ENCODE measurements around the gene KCP. TPM values are rescaled to one million over a fixed set of nuclear protein-coding genes. Genes with fewer than 3 reads are reported as not detected.

Gene KCP
- total RNA-seq, 4 donors from 2014 or later: 0.07 to 0.68 (median 0.21) TPM; not detected in 1

- intact Hi-C loops (cut with DNase I; ENCODE audit: low total_unique reads): no loop called here
- WGBS, 2 donors: 70% methylated on average over 13 of the region's 13 CpGs
- TF ChIP-seq POLR2A (IDR thresholded peaks at IDR 0.05): no peak
- TF ChIP-seq CTCF (IDR thresholded peaks at IDR 0.05): no peak
- no peak for DNase-seq (ENCODE audit: low spot score in 2 of 2)
- no peak overlapping the region for H3K4me3 ChIP-seq (ENCODE audit: low read depth, poor library complexity, severe bottlenecking)
These were observed 38.1 kb downstream of the KCP start for GRCh38 chr7:128872394-128872824.

DNA sequence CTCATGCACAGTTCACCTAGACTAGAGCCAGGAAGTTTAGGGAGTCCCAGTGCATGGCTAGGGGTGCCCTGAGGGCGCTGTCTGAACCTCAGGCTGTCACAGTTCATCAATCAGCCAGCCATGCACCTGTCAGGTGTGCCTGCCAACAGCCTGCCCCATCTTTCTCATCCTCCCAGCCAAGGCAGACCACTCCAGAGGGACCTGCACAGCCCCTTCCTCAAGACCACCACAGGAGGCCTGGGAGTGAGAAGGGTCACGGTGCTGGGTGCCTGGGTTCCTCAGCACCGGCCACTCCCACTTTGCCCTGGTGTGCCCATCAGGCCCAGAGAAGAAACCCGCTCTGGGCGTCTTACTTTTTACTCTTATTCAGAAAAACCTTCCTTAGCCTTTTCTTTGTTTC, 39.5 kb downstream of the KCP start:
- intact Hi-C loops (cut with DNase I; ENCODE audit: low total_unique reads): no loop called here
- WGBS, 2 donors: 96 to 98% methylated on average over 5 of the region's 5 CpGs
- DNase-seq (ENCODE audit: low spot score in 2 of 2): no peak
- no peak overlapping the region for H3K4me3 ChIP-seq (ENCODE audit: low read depth, poor library complexity, severe bottlenecking)
- TF ChIP-seq POLR2A (IDR thresholded peaks at IDR 0.05) (no peak), CTCF (IDR thresholded peaks at IDR 0.05) (no peak)

DNA sequence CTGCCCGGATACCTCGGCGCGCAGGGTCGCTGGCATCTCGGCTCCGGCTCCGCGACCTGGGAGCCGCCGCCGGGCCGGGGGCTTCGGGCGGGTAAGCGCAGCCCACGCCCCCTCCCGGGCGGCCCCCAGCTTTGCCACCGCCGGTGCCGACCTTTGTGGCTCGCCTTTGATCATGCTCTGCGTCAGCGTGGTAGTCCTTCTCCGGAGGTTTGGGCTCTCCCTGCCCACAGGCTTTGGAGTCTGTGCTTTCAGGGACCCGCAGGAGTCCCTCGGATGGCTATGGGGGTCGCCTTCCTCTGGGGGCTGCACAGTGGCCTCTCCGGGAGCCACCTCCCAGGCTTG, 40.6 kb downstream of the KCP start:
- TF ChIP-seq CTCF (IDR thresholded peaks at IDR 0.05) (no peak), POLR2A (IDR thresholded peaks at IDR 0.05) (no peak)
- 37 to 51% methylated on average over 4 to 5 of the region's 30 CpGs for WGBS, 2 donors
- intact Hi-C loops (cut with DNase I; ENCODE audit: low total_unique reads): no loop called here
- no peak for DNase-seq (ENCODE audit: low spot score in 2 of 2)
- peak overlapping the region; percentile 38 for H3K4me3 ChIP-seq (ENCODE audit: low read depth, poor library complexity, severe bottlenecking)

DNA sequence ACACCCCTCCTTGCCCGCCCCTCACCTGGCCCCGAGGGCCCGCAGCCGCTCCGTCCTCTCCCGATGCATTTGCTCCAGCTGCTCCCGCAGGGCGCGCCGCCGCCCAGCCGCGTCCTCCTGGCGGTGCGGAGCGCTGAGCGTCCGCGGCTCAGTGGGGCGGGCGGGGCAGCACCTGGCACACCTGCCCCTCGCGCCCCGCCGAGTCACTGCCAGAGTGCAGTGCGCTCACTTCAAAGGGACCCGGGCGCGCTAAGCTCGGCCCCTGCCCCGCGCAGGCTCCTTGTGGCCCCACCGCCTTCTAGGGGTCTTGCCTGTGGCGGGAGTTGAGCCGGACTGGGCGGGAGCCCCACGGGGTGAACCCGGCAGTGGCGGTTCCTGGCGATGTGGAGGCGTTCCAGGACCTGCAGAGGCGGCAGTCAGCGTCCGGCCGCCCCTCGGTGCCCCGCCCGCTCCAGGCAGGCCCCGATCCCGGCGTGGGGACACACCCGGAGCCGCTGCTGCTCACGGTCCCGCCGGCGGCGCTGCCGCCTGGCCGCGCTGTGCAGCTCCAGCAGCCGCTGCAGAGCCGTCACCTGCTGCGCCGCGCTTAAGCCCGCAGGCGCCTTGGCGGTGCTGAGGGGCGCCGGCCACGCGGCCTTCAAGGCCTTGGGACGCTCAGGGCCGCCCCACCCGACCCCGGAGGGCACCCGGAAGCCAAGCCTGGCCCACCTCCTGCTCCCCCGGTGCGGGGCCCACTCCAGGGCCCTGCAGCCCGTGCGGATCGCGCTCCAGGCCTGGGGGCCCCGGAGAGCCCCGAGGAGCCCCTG, 41.2 kb downstream of the KCP start:
- TF ChIP-seq CTCF (IDR thresholded peaks at IDR 0.05) (no peak), POLR2A (IDR thresholded peaks at IDR 0.05) (no peak)
- H3K4me3 ChIP-seq (ENCODE audit: low read depth, poor library complexity, severe bottlenecking): peak overlapping the region; percentile 38
- intact Hi-C loops (cut with DNase I; ENCODE audit: low total_unique reads): no loop called here
- 0 to 3% methylated on average over 3 to 25 of the region's 86 CpGs for WGBS, 2 donors
- DNase-seq (ENCODE audit: low spot score in 2 of 2): peak in 1 of 2 donors; percentile 91

DNA sequence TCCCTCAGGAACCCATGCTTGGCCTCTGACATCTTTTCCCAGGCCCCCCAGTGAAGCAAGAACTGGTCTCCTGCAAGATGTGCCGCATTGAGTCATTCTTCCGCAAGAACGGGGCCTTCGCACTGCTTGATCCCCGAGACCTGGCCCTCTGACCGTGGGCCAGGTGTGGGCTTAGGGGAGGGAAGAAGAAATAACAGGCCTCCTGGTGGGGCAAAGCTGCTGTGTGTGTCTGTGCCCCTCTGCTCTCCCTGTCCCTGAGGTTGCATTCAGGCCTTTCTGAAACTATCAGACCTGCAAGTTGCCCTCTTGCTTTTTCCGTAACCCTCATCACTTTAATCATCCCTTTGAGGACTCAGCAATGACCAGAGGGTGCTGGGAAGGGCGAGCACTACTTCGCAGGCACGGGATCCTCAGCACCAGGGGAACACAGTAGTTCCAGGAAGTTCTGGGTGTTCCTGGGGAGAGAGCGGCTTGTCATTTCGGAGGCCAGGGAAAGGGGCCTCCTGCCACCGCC, 41.8 kb downstream of the KCP start:
- DNase-seq (ENCODE audit: low spot score in 2 of 2): no peak
- intact Hi-C loops (cut with DNase I; ENCODE audit: low total_unique reads): no loop called here
- TF ChIP-seq CTCF (IDR thresholded peaks at IDR 0.05) (no peak), POLR2A (IDR thresholded peaks at IDR 0.05) (no peak)
- H3K4me3 ChIP-seq (ENCODE audit: low read depth, poor library complexity, severe bottlenecking): no peak overlapping the region
- 34 to 57% methylated on average over 10 to 12 of the region's 13 CpGs for WGBS, 2 donors

Measured in lower leg skin (tissue), 4 donors.